Measurements from ENCODE around the gene SCAI. TPM values are rescaled to one million over a fixed set of nuclear protein-coding genes. Genes with fewer than 3 reads are reported as not detected.

The SCAI gene
- total RNA-seq, 1 experiment from 2014 or later = 15.5 TPM

GRCh38 chr9:125079931-125080330, 63.4 kb downstream of the SCAI start:
- Histone ChIP-seq H4K20me1 (ENCODE audit: control insufficient read depth, insufficient read depth, insufficient read length) (no peaks in the 10 kb centered on the region), H2BK120ac (ENCODE audit: low read depth, low read length, poor library complexity, severe bottlenecking) (no peak overlapping the region), H3K23ac (ENCODE audit: insufficient read length, low read depth, low read length) (no peak overlapping the region), H3K4ac (ENCODE audit: low read depth, low read length) (no peak overlapping the region), H4K5ac (ENCODE audit: insufficient read length, low read depth, low read length) (no peak overlapping the region), H3K23me2 (ENCODE audit: insufficient read length, low read depth, low read length, poor library complexity, severe bottlenecking) (no peaks in the 10 kb centered on the region), H4K8ac (replicated peaks; ENCODE audit: insufficient read length, low read depth, low read length) (no peak overlapping the region), H2BK12ac (ENCODE audit: insufficient read length, low read depth, low read length) (no peak overlapping the region), H3K56ac (ENCODE audit: insufficient read length, low read depth, low read length) (no peak overlapping the region), H3K27ac (ENCODE audit: insufficient read length, low read depth, low read length) (no peak overlapping the region), H3K14ac (ENCODE audit: insufficient read depth, low read length) (no peak overlapping the region), H2BK5ac (ENCODE audit: insufficient read length, low read length) (no peak overlapping the region), H3T11ph (ENCODE audit: low read length) (no peak overlapping the region), H3K18ac (ENCODE audit: insufficient read length, low read depth, low read length) (no peak overlapping the region), H3K9ac (ENCODE audit: extremely low read depth, insufficient read length, low read length) (no peak overlapping the region), H4K91ac (ENCODE audit: insufficient read length, low read depth, low read length) (no peak overlapping the region), H3K27me3 (ENCODE audit: insufficient read depth, low read length) (no peaks in the 10 kb centered on the region), H3K4me1 (ENCODE audit: insufficient read depth, low read length) (no peaks in the 10 kb centered on the region), H3K79me1 (ENCODE audit: insufficient read depth, low read depth, low read length, poor library complexity, severe bottlenecking) (no peaks in the 10 kb centered on the region), H2BK15ac (ENCODE audit: low read depth, low read length) (no peak overlapping the region), H3K4me2 (ENCODE audit: insufficient read depth, insufficient read length, low read length) (no peak overlapping the region), H3K79me2 (ENCODE audit: insufficient read depth, low read length) (no peaks in the 10 kb centered on the region), H3K9me3 (ENCODE audit: control insufficient read depth, low read depth, low read length) (peaks cover 14% of the 10 kb centered on the region), H2BK20ac (ENCODE audit: low read depth, low read length, poor library complexity, severe bottlenecking) (no peak overlapping the region), H2AFZ (ENCODE audit: low read length) (no peak overlapping the region), H2AK5ac (ENCODE audit: insufficient read length, low read length) (no peak overlapping the region)
- Mint-ChIP-seq H3K4me1 (no peaks in the 10 kb centered on the region), H3K4me3 (no peak overlapping the region), H3K27ac (no peak overlapping the region), H3K27me3 (ENCODE audit: low read depth) (no peaks in the 10 kb centered on the region), H3K36me3 (ENCODE audit: insufficient read depth in 1 of 3, low read depth in 3 of 3) (peaks cover 29 to 39% (median 37%) of the 10 kb centered on the region in 3 experiments), H3K9me3 (peaks cover 28 to 32% of the 10 kb centered on the region in 2 experiments)
- no peak for DNase-seq
- TF ChIP-seq CTCF (conservative IDR thresholded peaks at IDR 0.05) = no peak
- WGBS (ENCODE audit: extremely low coverage, insufficient read length, low lambda C conversion rate) = no CpG with 5 or more reads among the region's 2 CpGs

All from H9 (cell line).